ENCODE measurements around the gene SLC47A2.

The SLC47A2 gene

GRCh38 chr17:19759568-19760549, 43.5 kb upstream of the SLC47A2 start:
- TF ChIP-seq, protein P1, sequence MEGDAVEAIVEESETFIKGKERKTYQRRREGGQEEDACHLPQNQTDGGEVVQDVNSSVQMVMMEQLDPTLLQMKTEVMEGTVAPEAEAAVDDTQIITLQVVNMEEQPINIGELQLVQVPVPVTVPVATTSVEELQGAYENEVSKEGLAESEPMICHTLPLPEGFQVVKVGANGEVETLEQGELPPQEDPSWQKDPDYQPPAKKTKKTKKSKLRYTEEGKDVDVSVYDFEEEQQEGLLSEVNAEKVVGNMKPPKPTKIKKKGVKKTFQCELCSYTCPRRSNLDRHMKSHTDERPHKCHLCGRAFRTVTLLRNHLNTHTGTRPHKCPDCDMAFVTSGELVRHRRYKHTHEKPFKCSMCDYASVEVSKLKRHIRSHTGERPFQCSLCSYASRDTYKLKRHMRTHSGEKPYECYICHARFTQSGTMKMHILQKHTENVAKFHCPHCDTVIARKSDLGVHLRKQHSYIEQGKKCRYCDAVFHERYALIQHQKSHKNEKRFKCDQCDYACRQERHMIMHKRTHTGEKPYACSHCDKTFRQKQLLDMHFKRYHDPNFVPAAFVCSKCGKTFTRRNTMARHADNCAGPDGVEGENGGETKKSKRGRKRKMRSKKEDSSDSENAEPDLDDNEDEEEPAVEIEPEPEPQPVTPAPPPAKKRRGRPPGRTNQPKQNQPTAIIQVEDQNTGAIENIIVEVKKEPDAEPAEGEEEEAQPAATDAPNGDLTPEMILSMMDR (IDR thresholded peaks at IDR 0.05; ENCODE audit: low read depth, low read length) = no peak
- no peak for DNase-seq (ENCODE audit: low read depth, low spot score)
- no peak overlapping the region for H3K4me3 ChIP-seq (ENCODE audit: low read depth, low read length)
- in situ Hi-C loops (cut with HindIII; ENCODE audit: low sequenced_read_pairs) = no loop called here

DNA sequence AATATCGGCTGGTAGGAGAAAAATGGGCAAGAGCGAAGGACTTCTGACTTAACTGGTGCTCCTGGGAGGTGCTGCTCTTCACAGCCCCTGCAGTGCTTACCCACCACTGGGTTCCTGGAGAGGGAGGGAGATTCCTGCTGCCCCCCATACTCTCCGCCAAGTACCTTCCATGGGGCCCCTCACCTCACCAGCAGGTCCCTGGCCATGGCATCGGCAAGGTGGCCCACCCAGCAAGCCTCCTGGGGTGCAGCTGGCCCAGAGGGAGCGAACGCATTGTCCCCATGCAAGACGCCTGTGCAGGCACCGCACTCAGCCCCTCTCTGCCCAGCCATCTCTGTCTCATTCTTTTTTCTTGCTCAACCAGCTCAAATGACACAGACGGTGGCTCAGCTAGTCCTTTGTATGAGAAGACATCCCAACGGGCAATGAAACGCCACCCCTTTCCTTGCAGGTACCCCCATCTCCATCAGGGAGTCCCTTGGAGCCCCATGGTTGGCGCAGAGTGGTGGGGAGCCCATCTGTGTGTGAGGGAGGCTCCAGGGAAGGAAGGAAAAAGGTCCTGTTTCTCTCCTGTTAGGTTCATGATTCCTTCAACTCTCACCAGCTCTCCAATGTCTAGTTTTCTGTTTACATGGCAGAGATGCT, 41.3 kb upstream of the SLC47A2 start:
- in situ Hi-C loops (cut with HindIII; ENCODE audit: low sequenced_read_pairs) = no loop called here
- H3K4me3 ChIP-seq (ENCODE audit: low read depth, low read length) = no peak overlapping the region
- no peak for DNase-seq (ENCODE audit: low read depth, low spot score)
- TF ChIP-seq, protein P1 (IDR thresholded peaks at IDR 0.05; ENCODE audit: low read depth, low read length) = no peak

DNA sequence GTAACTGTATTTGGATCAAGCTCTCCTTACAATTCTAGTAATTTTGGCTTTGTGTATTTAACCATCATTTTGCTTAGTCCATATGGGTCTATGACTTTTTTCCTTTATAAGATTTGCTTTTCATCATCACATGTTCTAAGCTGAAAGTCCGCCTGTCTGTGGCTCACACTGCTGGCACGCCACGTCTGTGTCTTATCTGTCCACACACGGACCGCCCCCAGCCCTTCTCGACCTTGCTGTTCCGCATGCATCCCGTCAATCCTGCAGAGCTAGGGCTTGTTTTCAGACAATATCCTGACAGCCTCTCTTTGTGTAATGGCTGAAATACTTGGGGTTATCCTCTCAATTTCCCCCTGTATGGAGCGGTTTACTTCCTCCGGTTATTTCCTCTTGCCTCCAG, 40.2 kb upstream of the SLC47A2 start:
- in situ Hi-C loops (cut with HindIII; ENCODE audit: low sequenced_read_pairs) = no loop called here
- DNase-seq (ENCODE audit: low read depth, low spot score) = no peak
- TF ChIP-seq, protein P1 (IDR thresholded peaks at IDR 0.05; ENCODE audit: low read depth, low read length) = no peak
- H3K4me3 ChIP-seq (ENCODE audit: low read depth, low read length) = no peak overlapping the region

GRCh38 chr17:19755821-19756510, 39.6 kb upstream of the SLC47A2 start:
- no peak overlapping the region for H3K4me3 ChIP-seq (ENCODE audit: low read depth, low read length)
- no peak for DNase-seq (ENCODE audit: low read depth, low spot score)
- in situ Hi-C loops (cut with HindIII; ENCODE audit: low sequenced_read_pairs) = no loop called here
- TF ChIP-seq, protein P1 (IDR thresholded peaks at IDR 0.05; ENCODE audit: low read depth, low read length) = no peak

GRCh38 chr17:19755392-19755791, 39.0 kb upstream of the SLC47A2 start:
- no peak overlapping the region for H3K4me3 ChIP-seq (ENCODE audit: low read depth, low read length)
- in situ Hi-C loops (cut with HindIII; ENCODE audit: low sequenced_read_pairs) = no loop called here
- DNase-seq (ENCODE audit: low read depth, low spot score) = no peak
- TF ChIP-seq, protein P1 (IDR thresholded peaks at IDR 0.05; ENCODE audit: low read depth, low read length) = no peak

DNA sequence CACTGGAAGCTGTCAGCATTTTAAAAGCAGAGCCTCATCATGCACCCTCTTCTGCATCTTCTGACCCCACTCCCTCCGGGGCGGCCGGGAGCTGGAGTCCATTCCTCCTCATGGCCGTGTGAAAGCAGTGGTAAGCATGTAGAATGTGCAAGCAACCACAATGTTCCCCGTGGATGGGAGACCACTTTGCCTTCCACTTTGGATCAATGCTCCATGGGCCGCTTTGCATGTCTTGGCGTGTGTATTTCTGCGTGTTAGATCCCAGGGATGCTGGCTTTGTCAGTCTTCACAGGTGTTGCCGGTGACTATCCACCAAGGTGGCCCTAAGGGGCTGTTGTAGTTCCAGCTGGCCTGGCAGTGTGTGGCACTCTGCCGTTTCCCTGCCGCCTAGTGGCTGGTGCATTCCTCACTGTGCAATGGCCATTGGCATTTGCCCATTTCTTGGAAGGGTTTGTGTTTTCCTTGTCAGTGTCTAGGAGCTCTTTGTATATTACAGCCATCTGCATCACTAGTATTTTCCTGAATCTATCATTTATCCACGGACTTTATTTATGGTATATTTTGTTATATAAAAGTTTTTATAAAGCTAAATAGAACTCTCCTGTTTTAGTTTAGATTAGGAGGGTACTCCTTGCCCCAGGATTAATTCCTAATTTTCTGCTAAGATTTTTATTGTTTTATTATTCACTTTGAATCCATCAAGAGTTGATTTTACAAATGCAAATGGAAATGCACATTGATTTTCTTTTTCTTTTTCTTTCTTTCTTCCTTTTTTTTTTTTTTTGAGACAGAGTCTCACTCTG, 37.5 kb upstream of the SLC47A2 start:
- TF ChIP-seq, protein P1 (IDR thresholded peaks at IDR 0.05; ENCODE audit: low read depth, low read length) = peak; percentile 42
- in situ Hi-C loops (cut with HindIII; ENCODE audit: low sequenced_read_pairs) = no loop called here
- DNase-seq (ENCODE audit: low read depth, low spot score) = no peak
- no peak overlapping the region for H3K4me3 ChIP-seq (ENCODE audit: low read depth, low read length)

Measured in astrocyte of the spinal cord (primary cell).